Natural killer cell treated with Interleukin-12 subunit alpha and Interleukin-12 subunit beta and Interleukin-15 and Interleukin-18, amount 100 ng/mL, for 72 hours (primary cell): ENCODE measurements around the gene VWC2L. TPM values are rescaled to one million over a fixed set of nuclear protein-coding genes. Genes with fewer than 3 reads are reported as not detected.

Source experiments
- ATAC-seq, 2 donors: fragments of 150-1000 bp; cut with Tn5 transposase in 1 of 2; sonication (Bioruptor Pico), chemical (Tn5 transposase) in 1 of 2; 2 replicates each; pipeline ENCODE4 v1.10.0; 2021
- DNase-seq: peaks from one replicate; pipeline ENCODE4 v3.0.0; 2022; ENCODE audit warnings: low spot score
- H3K27ac Mint-ChIP-seq, 2 donors: 1 replicate in 1 of 2; 2 replicates in 1 of 2; pipeline ENCODE4 v1.8.0; 2022; ENCODE audit warnings: mixed read lengths in 2 of 2, mild to moderate bottlenecking in 1 of 2, moderate library complexity in 1 of 2
- H3K27me3 Mint-ChIP-seq, 2 donors: 1 replicate in 1 of 2; 2 replicates in 1 of 2; pipeline ENCODE4 v1.8.0; 2022; ENCODE audit warnings: mixed read lengths in 2 of 2
- H3K36me3 Mint-ChIP-seq: one replicate; pipeline ENCODE4 v1.8.0; 2022; ENCODE audit warnings: mixed read lengths
- H3K4me1 Mint-ChIP-seq, 2 donors: 1 replicate in 1 of 2; 2 replicates in 1 of 2; pipeline ENCODE4 v1.8.0; 2022; ENCODE audit warnings: low read depth in 2 of 2, mixed read lengths in 2 of 2, mild to moderate bottlenecking in 1 of 2
- H3K4me3 Mint-ChIP-seq: one replicate; pipeline ENCODE4 v1.8.0; 2022; ENCODE audit warnings: mixed read lengths
- H3K9me3 Mint-ChIP-seq: 2 replicates; pipeline ENCODE4 v1.8.0; 2022; ENCODE audit warnings: mixed read lengths
- total RNA-seq, 2 donors: library from RNA; stranded (reverse); gene quantifications; one replicate each; pipeline ENCODE4 v1.2.3, GENCODE V29; 2022

The VWC2L gene
- total RNA-seq, 2 donors from 2014 or later, result not detected

GRCh38 chr2:214484239-214484638, 73.4 kb downstream of the VWC2L start:
- DNase-seq, result no peak
- no peak for ATAC-seq
- Mint-ChIP-seq H3K9me3 (peaks cover 4% of the 10 kb centered on the region), H3K27me3 (no peaks in the 10 kb centered on the region), H3K4me3 (no peak overlapping the region), H3K4me1 (no peaks in the 10 kb centered on the region), H3K36me3 (no peaks in the 10 kb centered on the region), H3K27ac (no peak overlapping the region)

- DNase-seq, result no peak
- Mint-ChIP-seq H3K27me3 (no peaks in the 10 kb centered on the region), H3K36me3 (no peaks in the 10 kb centered on the region), H3K27ac (no peak overlapping the region), H3K4me1 (no peaks in the 10 kb centered on the region), H3K4me3 (no peak overlapping the region), H3K9me3 (peaks cover 4% of the 10 kb centered on the region)
- no peak for ATAC-seq
Measured at GRCh38 chr2:214484701-214485100, 73.8 kb downstream of the VWC2L start.

- no peak for DNase-seq
- Mint-ChIP-seq H3K4me3 (no peak overlapping the region), H3K4me1 (no peaks in the 10 kb centered on the region)
Measured at GRCh38 chr2:214489181-214489580, 78.3 kb downstream of the VWC2L start.

DNA sequence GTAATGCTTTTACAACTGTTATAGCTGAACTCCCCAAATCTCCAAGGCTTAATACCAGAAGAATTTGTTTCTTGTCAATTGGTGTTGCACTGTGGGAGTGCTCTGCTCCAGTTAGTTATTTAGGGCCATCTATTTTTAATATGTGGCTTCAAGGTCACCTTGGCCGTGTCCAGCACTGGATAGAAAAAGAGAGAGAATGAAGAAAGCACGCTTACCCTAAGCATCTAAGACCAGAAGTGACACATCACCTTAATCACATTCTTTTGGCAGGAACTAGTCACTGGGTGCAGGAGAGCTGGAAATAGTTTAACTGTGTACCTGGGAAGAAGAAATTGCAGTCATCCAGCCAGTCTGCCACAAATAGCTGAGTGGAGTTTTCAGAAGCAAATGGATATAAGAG, 78.8 kb downstream of the VWC2L start:
- H3K9me3 Mint-ChIP-seq, result peaks cover 9% of the 10 kb centered on the region
- no peaks in the 10 kb centered on the region for H3K4me1 Mint-ChIP-seq
- DNase-seq, result no peak
- no peak overlapping the region for H3K27ac Mint-ChIP-seq
- no peak overlapping the region for H3K4me3 Mint-ChIP-seq
- no peaks in the 10 kb centered on the region for H3K27me3 Mint-ChIP-seq
- no peaks in the 10 kb centered on the region for H3K36me3 Mint-ChIP-seq
- ATAC-seq, result no peak

More at GRCh38 chr2:214489181-214489580, 78.3 kb downstream of the VWC2L start:
- Mint-ChIP-seq H3K27me3 (no peaks in the 10 kb centered on the region), H3K27ac (no peak overlapping the region), H3K36me3 (no peaks in the 10 kb centered on the region), H3K9me3 (peaks cover 9% of the 10 kb centered on the region)
- ATAC-seq, result no peak

- DNase-seq (no peak), ATAC-seq (no peak)
- peaks cover 11% of the 10 kb centered on the region for H3K9me3 Mint-ChIP-seq
- H3K36me3 Mint-ChIP-seq, result no peaks in the 10 kb centered on the region
- H3K4me1 Mint-ChIP-seq, result no peaks in the 10 kb centered on the region
- no peak overlapping the region for H3K4me3 Mint-ChIP-seq
- H3K27ac Mint-ChIP-seq, result no peak overlapping the region
- H3K27me3 Mint-ChIP-seq, result no peaks in the 10 kb centered on the region
Measured at GRCh38 chr2:214492152-214492551, 81.3 kb downstream of the VWC2L start.

- Mint-ChIP-seq H3K36me3 (no peaks in the 10 kb centered on the region), H3K4me3 (no peak overlapping the region), H3K27me3 (no peaks in the 10 kb centered on the region), H3K4me1 (no peaks in the 10 kb centered on the region), H3K27ac (no peak overlapping the region), H3K9me3 (peaks cover 11% of the 10 kb centered on the region)
- ATAC-seq (no peak), DNase-seq (no peak)
Measured at GRCh38 chr2:214492608-214493007, 81.8 kb downstream of the VWC2L start.

DNA sequence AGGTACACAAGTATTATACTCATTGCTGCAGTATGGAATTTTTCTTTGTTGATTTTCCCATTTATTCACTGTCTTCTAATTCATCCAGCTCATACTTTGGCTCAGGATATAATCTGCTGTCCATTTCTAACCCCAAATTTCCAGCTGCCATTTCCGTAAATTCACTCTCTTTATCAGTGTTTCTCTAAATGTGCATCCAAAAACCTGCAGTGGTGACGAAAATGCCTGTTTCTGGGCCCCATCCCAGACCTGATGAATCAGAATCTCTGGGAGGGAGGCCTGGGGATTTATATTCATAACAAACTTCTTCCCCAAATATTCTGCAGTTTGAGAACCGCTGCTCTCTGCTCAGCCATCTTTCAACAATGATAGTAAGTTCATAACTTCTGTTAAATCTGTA, 86.6 kb downstream of the VWC2L start:
- no peak for DNase-seq
- Mint-ChIP-seq H3K4me3 (no peak overlapping the region), H3K27ac (no peak overlapping the region), H3K9me3 (peaks cover 7% of the 10 kb centered on the region), H3K27me3 (no peaks in the 10 kb centered on the region), H3K36me3 (no peaks in the 10 kb centered on the region), H3K4me1 (no peaks in the 10 kb centered on the region)
- ATAC-seq, result no peak

GRCh38 chr2:214503568-214503967, 92.7 kb downstream of the VWC2L start:
- DNase-seq (no peak), ATAC-seq (no peak)
- Mint-ChIP-seq H3K36me3 (no peaks in the 10 kb centered on the region), H3K4me1 (no peaks in the 10 kb centered on the region), H3K4me3 (no peak overlapping the region), H3K27ac (no peak overlapping the region), H3K27me3 (no peaks in the 10 kb centered on the region), H3K9me3 (peaks cover 4% of the 10 kb centered on the region)

- Mint-ChIP-seq H3K27me3 (no peaks in the 10 kb centered on the region), H3K27ac (no peak overlapping the region), H3K4me1 (no peaks in the 10 kb centered on the region), H3K9me3 (peaks cover 7% of the 10 kb centered on the region), H3K4me3 (no peak overlapping the region), H3K36me3 (no peaks in the 10 kb centered on the region)
- no peak for DNase-seq
- no peak for ATAC-seq
Measured at GRCh38 chr2:214504599-214505376, 93.9 kb downstream of the VWC2L start.

DNA sequence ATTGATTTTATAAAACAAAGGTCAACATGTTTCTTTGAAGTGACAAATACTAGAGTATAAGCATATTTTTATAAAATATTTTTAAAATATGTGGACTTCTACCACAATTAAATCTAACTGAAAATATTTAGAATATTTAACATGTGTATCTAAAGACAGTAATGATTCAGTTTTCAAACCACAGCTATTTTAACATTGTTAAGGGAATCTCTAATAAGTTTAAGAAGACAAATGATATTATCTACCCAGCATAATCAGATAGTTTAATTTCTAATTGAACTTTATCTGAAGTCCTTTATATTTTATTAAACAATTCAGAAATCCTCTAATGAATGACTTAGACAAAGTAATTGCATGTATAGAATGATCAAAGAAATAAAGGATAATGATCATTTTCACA, 96.2 kb downstream of the VWC2L start:
- Mint-ChIP-seq H3K27me3 (no peaks in the 10 kb centered on the region), H3K4me1 (no peaks in the 10 kb centered on the region), H3K4me3 (no peak overlapping the region), H3K36me3 (no peaks in the 10 kb centered on the region), H3K9me3 (peaks cover 7% of the 10 kb centered on the region), H3K27ac (no peak overlapping the region)
- ATAC-seq (no peak), DNase-seq (no peak)

- Mint-ChIP-seq H3K27ac (no peak overlapping the region), H3K4me3 (no peak overlapping the region), H3K9me3 (peaks cover 7% of the 10 kb centered on the region), H3K27me3 (no peaks in the 10 kb centered on the region), H3K4me1 (no peaks in the 10 kb centered on the region), H3K36me3 (no peaks in the 10 kb centered on the region)
- ATAC-seq, result no peak
- no peak for DNase-seq
Measured at GRCh38 chr2:214514704-214515103, 103.8 kb downstream of the VWC2L start.

DNA sequence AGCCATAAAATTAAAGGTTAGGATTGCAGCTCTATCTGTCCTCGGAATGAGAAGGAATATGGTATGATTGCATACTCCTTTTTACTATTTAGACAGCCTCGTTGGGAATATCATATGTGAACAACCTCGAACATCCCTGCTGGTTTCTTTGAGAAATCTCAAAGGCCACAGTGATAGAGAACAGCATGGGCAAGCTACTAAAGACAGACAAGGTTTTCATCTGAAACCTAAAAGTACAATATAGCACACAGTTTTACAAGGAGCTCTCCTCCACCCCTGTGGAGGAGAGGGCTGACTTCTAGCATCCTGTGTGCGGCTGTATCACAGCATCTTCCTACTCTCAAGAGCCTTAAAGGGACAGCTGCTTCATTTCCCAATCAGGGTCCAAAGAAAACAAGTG, 104.3 kb downstream of the VWC2L start:
- H3K4me1 Mint-ChIP-seq, result no peaks in the 10 kb centered on the region
- H3K27me3 Mint-ChIP-seq, result no peaks in the 10 kb centered on the region
- DNase-seq (no peak), ATAC-seq (no peak)
- H3K27ac Mint-ChIP-seq, result no peak overlapping the region
- peaks cover 7% of the 10 kb centered on the region for H3K9me3 Mint-ChIP-seq
- H3K4me3 Mint-ChIP-seq, result no peak overlapping the region
- H3K36me3 Mint-ChIP-seq, result no peaks in the 10 kb centered on the region

GRCh38 chr2:214519258-214519818, 108.5 kb downstream of the VWC2L start:
- no peaks in the 10 kb centered on the region for H3K4me1 Mint-ChIP-seq
- H3K36me3 Mint-ChIP-seq, result no peaks in the 10 kb centered on the region
- DNase-seq (no peak), ATAC-seq (no peak)
- no peak overlapping the region for H3K27ac Mint-ChIP-seq
- H3K9me3 Mint-ChIP-seq, result peaks cover 7% of the 10 kb centered on the region
- no peaks in the 10 kb centered on the region for H3K27me3 Mint-ChIP-seq
- H3K4me3 Mint-ChIP-seq, result no peak overlapping the region

- H3K36me3 Mint-ChIP-seq, result no peaks in the 10 kb centered on the region
- H3K4me1 Mint-ChIP-seq, result no peaks in the 10 kb centered on the region
- H3K27ac Mint-ChIP-seq, result no peak overlapping the region
- H3K27me3 Mint-ChIP-seq, result no peaks in the 10 kb centered on the region
- no peak overlapping the region for H3K4me3 Mint-ChIP-seq
- DNase-seq (no peak), ATAC-seq (no peak)
- no peaks in the 10 kb centered on the region for H3K9me3 Mint-ChIP-seq
Measured at GRCh38 chr2:214529021-214529420, 118.2 kb downstream of the VWC2L start.

DNA sequence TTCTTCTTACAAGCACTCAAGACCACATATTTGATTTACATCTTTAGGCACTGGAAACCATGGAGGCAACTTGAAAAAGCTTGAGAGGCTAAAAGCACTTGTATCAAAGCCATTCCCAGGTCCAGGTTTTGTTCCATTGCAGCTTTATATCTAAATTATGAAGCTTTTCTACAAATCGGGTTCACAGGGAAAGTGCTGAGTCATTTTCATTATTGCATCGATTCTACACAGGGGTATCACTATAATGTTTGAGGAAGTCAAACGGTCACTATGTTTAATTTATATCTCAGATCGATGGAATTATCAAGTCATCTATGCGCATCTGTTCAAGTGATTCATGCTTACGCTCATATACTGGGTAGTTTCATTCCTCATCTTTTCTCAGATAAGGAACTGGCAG, 118.7 kb downstream of the VWC2L start:
- Mint-ChIP-seq H3K27me3 (no peaks in the 10 kb centered on the region), H3K4me3 (no peak overlapping the region), H3K36me3 (no peaks in the 10 kb centered on the region), H3K27ac (no peak overlapping the region), H3K9me3 (no peaks in the 10 kb centered on the region), H3K4me1 (no peaks in the 10 kb centered on the region)
- no peak for ATAC-seq
- DNase-seq, result no peak
